ENCODE results near the gene CHPT1.
A peak's percentile ranks its signal among the peaks of the same experiment; 100 is the strongest.

CHPT1 gene

DNA sequence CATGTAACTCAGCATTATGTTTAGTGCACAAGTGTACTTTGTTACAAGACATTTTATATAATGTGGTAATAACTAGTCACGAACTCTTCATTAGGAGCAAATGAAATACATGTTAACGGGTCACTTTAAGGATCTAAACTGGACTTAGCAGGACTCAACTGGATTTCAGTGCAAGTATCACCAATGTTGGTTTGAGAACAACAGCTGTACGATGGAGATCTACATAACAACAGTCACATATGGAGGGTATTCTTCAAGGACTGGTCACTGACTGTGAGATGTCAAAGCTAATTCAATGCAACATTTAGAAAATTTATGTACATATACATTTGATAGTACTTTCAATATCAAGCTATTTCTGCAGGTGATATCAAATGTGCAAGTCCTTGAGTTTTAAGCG is 64.3 kb downstream of the CHPT1 start:
- no peak for DNase-seq (ENCODE audit: low read depth)
- TF ChIP-seq MYC (IDR thresholded peaks at IDR 0.05; ENCODE audit: low read depth, low read length) (no peak), POLR2A (IDR thresholded peaks at IDR 0.05; ENCODE audit: extremely low read depth, insufficient read length) (no peak)
- TF ChIP-seq, protein P1, sequence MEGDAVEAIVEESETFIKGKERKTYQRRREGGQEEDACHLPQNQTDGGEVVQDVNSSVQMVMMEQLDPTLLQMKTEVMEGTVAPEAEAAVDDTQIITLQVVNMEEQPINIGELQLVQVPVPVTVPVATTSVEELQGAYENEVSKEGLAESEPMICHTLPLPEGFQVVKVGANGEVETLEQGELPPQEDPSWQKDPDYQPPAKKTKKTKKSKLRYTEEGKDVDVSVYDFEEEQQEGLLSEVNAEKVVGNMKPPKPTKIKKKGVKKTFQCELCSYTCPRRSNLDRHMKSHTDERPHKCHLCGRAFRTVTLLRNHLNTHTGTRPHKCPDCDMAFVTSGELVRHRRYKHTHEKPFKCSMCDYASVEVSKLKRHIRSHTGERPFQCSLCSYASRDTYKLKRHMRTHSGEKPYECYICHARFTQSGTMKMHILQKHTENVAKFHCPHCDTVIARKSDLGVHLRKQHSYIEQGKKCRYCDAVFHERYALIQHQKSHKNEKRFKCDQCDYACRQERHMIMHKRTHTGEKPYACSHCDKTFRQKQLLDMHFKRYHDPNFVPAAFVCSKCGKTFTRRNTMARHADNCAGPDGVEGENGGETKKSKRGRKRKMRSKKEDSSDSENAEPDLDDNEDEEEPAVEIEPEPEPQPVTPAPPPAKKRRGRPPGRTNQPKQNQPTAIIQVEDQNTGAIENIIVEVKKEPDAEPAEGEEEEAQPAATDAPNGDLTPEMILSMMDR (IDR thresholded peaks at IDR 0.05; ENCODE audit: low read depth, low read length): no peak
- TF ChIP-seq, protein P2, sequence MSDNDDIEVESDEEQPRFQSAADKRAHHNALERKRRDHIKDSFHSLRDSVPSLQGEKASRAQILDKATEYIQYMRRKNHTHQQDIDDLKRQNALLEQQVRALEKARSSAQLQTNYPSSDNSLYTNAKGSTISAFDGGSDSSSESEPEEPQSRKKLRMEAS (IDR thresholded peaks at IDR 0.05; ENCODE audit: low read depth, low read length): no peak
- no peak overlapping the region for H3K4me3 ChIP-seq (ENCODE audit: low read depth, low read length)

DNA sequence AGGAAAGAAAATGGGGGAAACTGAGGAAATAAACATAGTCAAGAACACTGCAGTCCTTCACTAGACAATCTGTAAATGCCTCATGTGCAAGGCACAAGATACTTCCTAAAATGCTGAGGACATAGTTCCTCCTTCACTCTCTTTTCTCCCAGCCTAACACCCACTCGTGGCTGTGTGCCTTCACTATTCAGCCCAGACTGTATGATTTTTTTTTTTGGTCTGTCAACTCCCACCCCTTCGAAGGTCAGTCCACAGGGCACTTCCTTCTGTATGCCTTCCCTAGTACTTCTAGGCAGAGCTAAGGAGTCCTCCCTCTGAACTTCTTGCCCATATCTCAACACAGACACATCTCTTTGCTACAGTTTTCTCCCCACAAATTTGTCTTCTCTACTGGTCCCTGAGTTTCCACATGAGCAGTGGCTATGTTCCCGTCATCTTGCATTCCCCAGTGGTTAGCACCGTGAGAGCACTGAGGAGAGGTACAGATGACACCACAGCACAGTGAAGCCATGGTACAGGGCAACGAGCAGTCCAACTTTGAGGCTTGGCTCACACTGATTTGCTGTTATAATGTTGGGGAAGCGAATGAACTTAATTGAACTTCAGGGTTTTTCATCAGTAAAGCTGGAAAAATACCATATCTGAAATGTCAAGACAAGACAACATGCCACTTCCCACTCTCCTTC is 65.9 kb downstream of the CHPT1 start:
- peak; percentile 39 for DNase-seq (ENCODE audit: low read depth)
- H3K4me3 ChIP-seq (ENCODE audit: low read depth, low read length): no peak overlapping the region
- TF ChIP-seq, protein P2 (IDR thresholded peaks at IDR 0.05; ENCODE audit: low read depth, low read length): no peak
- TF ChIP-seq POLR2A (IDR thresholded peaks at IDR 0.05; ENCODE audit: extremely low read depth, insufficient read length): no peak
- no peak for TF ChIP-seq MYC (IDR thresholded peaks at IDR 0.05; ENCODE audit: low read depth, low read length)
- TF ChIP-seq, protein P1 (IDR thresholded peaks at IDR 0.05; ENCODE audit: low read depth, low read length): no peak

DNA sequence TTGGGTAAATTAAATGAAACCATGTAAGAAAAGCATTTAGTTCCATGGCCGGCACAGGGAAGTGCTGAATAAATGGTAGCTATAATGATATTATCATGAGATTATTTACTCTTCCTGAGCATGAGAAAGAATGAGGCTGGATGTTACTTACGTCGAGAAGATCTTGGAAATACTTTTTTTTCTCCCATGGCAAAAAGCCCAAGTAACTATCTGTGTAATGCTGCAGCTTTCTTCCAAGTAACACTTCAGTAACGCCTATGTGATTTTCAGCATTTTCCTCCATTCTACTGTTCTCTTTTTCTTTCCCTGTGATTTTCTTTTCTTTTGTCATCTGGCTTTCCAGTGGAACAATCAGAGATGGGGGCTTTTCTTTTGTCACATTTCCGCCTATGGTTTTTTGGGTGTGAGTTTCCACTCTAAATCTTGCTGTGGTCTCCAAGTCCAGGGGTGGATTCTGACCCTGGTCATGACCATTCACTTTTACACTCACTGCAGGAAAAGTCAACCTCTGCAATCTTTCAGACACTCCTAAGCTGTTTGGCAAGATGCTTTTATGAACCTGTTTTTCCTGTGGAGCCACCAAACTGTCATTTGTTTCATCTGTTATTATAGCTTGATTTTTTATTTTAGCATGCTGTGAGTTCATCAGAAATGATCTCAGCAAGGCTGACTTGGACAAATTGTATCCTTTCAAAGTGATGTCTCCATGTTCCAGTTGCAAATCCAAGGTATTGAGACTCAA is 66.8 kb downstream of the CHPT1 start:
- no peak overlapping the region for H3K4me3 ChIP-seq (ENCODE audit: low read depth, low read length)
- no peak for TF ChIP-seq MYC (IDR thresholded peaks at IDR 0.05; ENCODE audit: low read depth, low read length)
- no peak for DNase-seq (ENCODE audit: low read depth)

DNA sequence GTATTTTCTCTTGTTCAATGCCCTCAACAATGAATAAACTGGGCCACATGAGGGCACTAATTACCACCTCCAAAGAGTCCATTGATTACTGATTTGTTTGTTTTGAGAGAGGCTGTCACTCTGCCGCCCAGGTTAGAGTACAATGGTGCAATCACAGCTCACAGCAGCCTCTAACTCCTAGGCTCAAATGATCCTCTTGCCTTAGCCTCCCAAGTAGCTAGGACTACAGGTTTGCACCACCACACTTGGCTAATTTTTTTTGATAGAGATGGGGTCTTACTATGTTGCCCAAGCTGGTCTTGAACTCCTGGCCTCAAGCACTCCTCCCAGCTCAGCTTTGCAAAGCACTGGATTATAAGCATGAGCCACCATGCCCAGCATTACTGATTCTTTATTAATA is 70.1 kb downstream of the CHPT1 start:
- DNase-seq (ENCODE audit: low read depth): no peak
- H3K4me3 ChIP-seq (ENCODE audit: low read depth, low read length): no peak overlapping the region

DNA sequence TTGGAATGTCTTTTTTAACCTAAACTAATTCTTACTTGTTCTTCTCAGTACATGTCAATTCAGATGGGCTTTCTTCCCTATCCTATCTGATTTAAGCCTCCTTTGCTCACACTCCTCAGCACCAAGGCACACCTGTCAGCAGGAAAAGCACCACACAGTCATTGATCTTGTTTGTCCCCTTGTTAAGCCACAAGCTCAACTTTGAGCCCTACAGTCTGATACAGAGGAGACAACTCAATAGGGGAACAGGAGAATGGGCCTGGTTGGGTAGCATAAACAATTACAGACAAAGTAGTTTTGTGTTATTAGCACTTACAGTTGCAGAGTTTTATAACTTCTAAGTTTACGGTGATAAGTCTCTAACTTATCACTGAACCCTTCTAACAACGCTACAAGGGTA is 71.3 kb downstream of the CHPT1 start:
- DNase-seq (ENCODE audit: low read depth): no peak
- no peak overlapping the region for H3K4me3 ChIP-seq (ENCODE audit: low read depth, low read length)
- no peak for TF ChIP-seq POLR2A (IDR thresholded peaks at IDR 0.05; ENCODE audit: extremely low read depth, insufficient read length)
- no peak for TF ChIP-seq MYC (IDR thresholded peaks at IDR 0.05; ENCODE audit: low read depth, low read length)
- TF ChIP-seq, protein P1 (IDR thresholded peaks at IDR 0.05; ENCODE audit: low read depth, low read length): no peak
- TF ChIP-seq, protein P2 (IDR thresholded peaks at IDR 0.05; ENCODE audit: low read depth, low read length): no peak

More for the DNA sequence above, 70.1 kb downstream of the CHPT1 start:
- TF ChIP-seq MYC (IDR thresholded peaks at IDR 0.05; ENCODE audit: low read depth, low read length) (no peak), POLR2A (IDR thresholded peaks at IDR 0.05; ENCODE audit: extremely low read depth, insufficient read length) (no peak)
- TF ChIP-seq, protein P2 (IDR thresholded peaks at IDR 0.05; ENCODE audit: low read depth, low read length): no peak
- TF ChIP-seq, protein P1 (IDR thresholded peaks at IDR 0.05; ENCODE audit: low read depth, low read length): no peak

DNA sequence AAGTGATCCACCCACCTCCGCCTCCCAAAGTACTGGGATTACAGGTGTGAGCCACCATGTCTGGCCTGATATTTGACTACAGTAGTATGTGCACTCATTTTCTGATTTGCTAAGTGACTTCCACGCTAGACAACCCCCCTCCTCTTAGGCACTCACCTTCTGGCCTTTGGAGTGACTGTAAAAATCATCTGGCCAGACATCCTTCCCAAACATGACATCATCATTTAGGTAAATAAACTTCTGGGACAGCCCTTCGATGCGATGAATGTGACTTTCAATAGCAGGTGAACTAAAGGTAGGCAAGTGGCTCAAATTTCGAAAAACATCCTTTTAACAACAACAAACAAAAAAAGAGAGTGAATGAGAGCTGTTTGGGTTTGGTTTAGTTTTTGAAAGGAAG is 72.4 kb downstream of the CHPT1 start:
- no peak for DNase-seq (ENCODE audit: low read depth)
- H3K4me3 ChIP-seq (ENCODE audit: low read depth, low read length): no peak overlapping the region
- TF ChIP-seq, protein P2 (IDR thresholded peaks at IDR 0.05; ENCODE audit: low read depth, low read length): no peak
- TF ChIP-seq MYC (IDR thresholded peaks at IDR 0.05; ENCODE audit: low read depth, low read length): no peak
- TF ChIP-seq, protein P1 (IDR thresholded peaks at IDR 0.05; ENCODE audit: low read depth, low read length): no peak
- no peak for TF ChIP-seq POLR2A (IDR thresholded peaks at IDR 0.05; ENCODE audit: extremely low read depth, insufficient read length)

Data from NB4 (cell line).